Stimulated activated naive CD8-positive, alpha-beta T cell treated with anti-CD3 and anti-CD28 coated beads, Interleukin-15, amount 100 ng/mL, for 72 hours (primary cell): Measurements from ENCODE around the gene RIMS1.

ENCODE experiments used
- ATAC-seq: fragments of 150-1000 bp; cut with Tn5 transposase; 2 replicates; pipeline ENCODE4 v1.10.0; 2021; ENCODE audit warnings: mild to moderate bottlenecking, moderate library complexity
- DNase-seq, 2 donors: peaks; one replicate each; pipeline ENCODE4 v3.0.0; 2021 to 2022
- H3K27ac Mint-ChIP-seq, 2 donors: one replicate each; pipeline ENCODE4 v1.8.0; 2022; ENCODE audit warnings: mild to moderate bottlenecking in 2 of 2, mixed read lengths in 2 of 2, moderate library complexity in 2 of 2
- H3K27me3 Mint-ChIP-seq: one replicate; pipeline ENCODE4 v1.8.0; 2022; ENCODE audit warnings: mixed read lengths
- H3K4me1 Mint-ChIP-seq: one replicate; pipeline ENCODE4 v1.8.0; 2022; ENCODE audit warnings: mild to moderate bottlenecking, mixed read lengths
- H3K4me3 Mint-ChIP-seq, 2 donors: one replicate each; pipeline ENCODE4 v1.8.0; 2022; ENCODE audit warnings: mild to moderate bottlenecking in 2 of 2, mixed read lengths in 2 of 2, moderate library complexity in 1 of 2
- H3K9me3 Mint-ChIP-seq, 2 donors: one replicate each; pipeline ENCODE4 v1.8.0; 2022; ENCODE audit warnings: mixed read lengths in 2 of 2

RIMS1 gene

GRCh38 chr6:71886184-71887005, at the start of gene RIMS1:
Gene RIMS1 (plus strand): TSS chr6:71886550. CDS start chr6:71887024, 474 bp downstream.
- Mint-ChIP-seq H3K4me1 (peaks cover 14% of the 10 kb centered on the region), H3K4me3 (peak within 1 kb of the TSS; percentile 60 to 80), H3K9me3 (peaks cover 0 to 6% of the 10 kb centered on the region in 2 donors), H3K27me3 (peaks cover 63% of the 10 kb centered on the region), H3K27ac (no peak within 1 kb of the TSS)
- DNase-seq: peak in 1 of 2 donors; percentile 16
- ATAC-seq: peak; percentile 64

- ATAC-seq (no peak), DNase-seq (no peak)
- H3K4me1 Mint-ChIP-seq: no peaks in the 10 kb centered on the region
- no peaks in the 10 kb centered on the region for H3K27me3 Mint-ChIP-seq
- no peak overlapping the region for H3K4me3 Mint-ChIP-seq
- H3K27ac Mint-ChIP-seq: no peak overlapping the region
- peaks cover 7 to 10% of the 10 kb centered on the region in 2 donors for H3K9me3 Mint-ChIP-seq
Observed at GRCh38 chr6:71851214-71851613, 35.1 kb upstream of the RIMS1 start.

- Mint-ChIP-seq H3K27me3 (no peaks in the 10 kb centered on the region), H3K27ac (no peak overlapping the region), H3K9me3 (peaks cover 7% of the 10 kb centered on the region in 2 donors), H3K4me1 (no peaks in the 10 kb centered on the region), H3K4me3 (no peak overlapping the region)
- DNase-seq: no peak
- no peak for ATAC-seq
Observed at GRCh38 chr6:71852948-71853347, 33.4 kb upstream of the RIMS1 start.

GRCh38 chr6:71855406-71855805, 30.9 kb upstream of the RIMS1 start:
- Mint-ChIP-seq H3K9me3 (peaks cover 4 to 7% of the 10 kb centered on the region in 2 donors), H3K27ac (no peak overlapping the region), H3K4me1 (no peaks in the 10 kb centered on the region), H3K4me3 (no peak overlapping the region), H3K27me3 (no peaks in the 10 kb centered on the region)
- DNase-seq (no peak), ATAC-seq (no peak)

- H3K4me1 Mint-ChIP-seq: no peaks in the 10 kb centered on the region
- no peak overlapping the region for H3K4me3 Mint-ChIP-seq
- no peak overlapping the region for H3K27ac Mint-ChIP-seq
- DNase-seq: no peak
- H3K9me3 Mint-ChIP-seq: peaks cover 7 to 11% of the 10 kb centered on the region in 2 donors
- no peak for ATAC-seq
- peaks cover 5% of the 10 kb centered on the region for H3K27me3 Mint-ChIP-seq
Observed at GRCh38 chr6:71879016-71879415, 7.3 kb upstream of the RIMS1 start.

GRCh38 chr6:71887006-71887743, 825 bp downstream of the RIMS1 start:
- DNase-seq: no peak
- peaks cover 14% of the 10 kb centered on the region for H3K4me1 Mint-ChIP-seq
- ATAC-seq: peak; percentile 52
- peak overlapping the region in 1 of 2 donors; percentile 65 for H3K4me3 Mint-ChIP-seq
- peaks cover 63% of the 10 kb centered on the region for H3K27me3 Mint-ChIP-seq
- peaks cover 0 to 6% of the 10 kb centered on the region in 2 donors for H3K9me3 Mint-ChIP-seq
- H3K27ac Mint-ChIP-seq: no peak overlapping the region

GRCh38 chr6:71887744-71888230, 1.4 kb downstream of the RIMS1 start:
- H3K9me3 Mint-ChIP-seq: peaks cover 0 to 6% of the 10 kb centered on the region in 2 donors
- no peak overlapping the region for H3K4me3 Mint-ChIP-seq
- H3K27ac Mint-ChIP-seq: no peak overlapping the region
- no peak for ATAC-seq
- no peak for DNase-seq
- H3K4me1 Mint-ChIP-seq: peaks cover 14% of the 10 kb centered on the region
- H3K27me3 Mint-ChIP-seq: peaks cover 63% of the 10 kb centered on the region

GRCh38 chr6:71888756-71889340, 2.5 kb downstream of the RIMS1 start:
- peaks cover 59% of the 10 kb centered on the region for H3K27me3 Mint-ChIP-seq
- H3K27ac Mint-ChIP-seq: peak overlapping the region in 1 of 2 donors; percentile 9
- H3K4me1 Mint-ChIP-seq: peaks cover 14% of the 10 kb centered on the region
- ATAC-seq: no peak
- H3K9me3 Mint-ChIP-seq: peaks cover 0 to 6% of the 10 kb centered on the region in 2 donors
- H3K4me3 Mint-ChIP-seq: no peak overlapping the region
- no peak for DNase-seq

GRCh38 chr6:71889366-71889765, 3.0 kb downstream of the RIMS1 start:
- Mint-ChIP-seq H3K9me3 (peaks cover 0 to 6% of the 10 kb centered on the region in 2 donors), H3K4me3 (no peak overlapping the region), H3K27ac (no peak overlapping the region), H3K27me3 (peaks cover 54% of the 10 kb centered on the region), H3K4me1 (peaks cover 14% of the 10 kb centered on the region)
- ATAC-seq: no peak
- no peak for DNase-seq

GRCh38 chr6:71892641-71893040, 6.3 kb downstream of the RIMS1 start:
- no peak for DNase-seq
- peak overlapping the region in 1 of 2 donors; percentile 54 for H3K27ac Mint-ChIP-seq
- peaks cover 5 to 8% of the 10 kb centered on the region in 2 donors for H3K9me3 Mint-ChIP-seq
- H3K4me3 Mint-ChIP-seq: no peak overlapping the region
- H3K4me1 Mint-ChIP-seq: no peaks in the 10 kb centered on the region
- no peak for ATAC-seq
- peaks cover 21% of the 10 kb centered on the region for H3K27me3 Mint-ChIP-seq

- Mint-ChIP-seq H3K9me3 (peaks cover 5 to 8% of the 10 kb centered on the region in 2 donors), H3K27ac (no peak overlapping the region), H3K4me3 (no peak overlapping the region), H3K4me1 (no peaks in the 10 kb centered on the region), H3K27me3 (no peaks in the 10 kb centered on the region)
- DNase-seq (no peak), ATAC-seq (no peak)
Observed at GRCh38 chr6:71900642-71901041, 14.3 kb downstream of the RIMS1 start.

- H3K4me3 Mint-ChIP-seq: no peak overlapping the region
- ATAC-seq: no peak
- no peaks in the 10 kb centered on the region for H3K27me3 Mint-ChIP-seq
- H3K27ac Mint-ChIP-seq: no peak overlapping the region
- no peak for DNase-seq
- H3K4me1 Mint-ChIP-seq: no peaks in the 10 kb centered on the region
- peaks cover 0 to under 1% of the 10 kb centered on the region in 2 donors for H3K9me3 Mint-ChIP-seq
Observed at GRCh38 chr6:71902261-71902660, 15.9 kb downstream of the RIMS1 start.

GRCh38 chr6:71906813-71907212, 20.5 kb downstream of the RIMS1 start:
- Mint-ChIP-seq H3K4me3 (no peak overlapping the region), H3K27ac (no peak overlapping the region), H3K9me3 (no peaks in the 10 kb centered on the region), H3K4me1 (no peaks in the 10 kb centered on the region), H3K27me3 (no peaks in the 10 kb centered on the region)
- ATAC-seq (no peak), DNase-seq (no peak)

GRCh38 chr6:71908162-71908765, 21.9 kb downstream of the RIMS1 start:
- DNase-seq: no peak
- H3K4me1 Mint-ChIP-seq: no peaks in the 10 kb centered on the region
- no peak overlapping the region for H3K27ac Mint-ChIP-seq
- no peaks in the 10 kb centered on the region for H3K9me3 Mint-ChIP-seq
- ATAC-seq: no peak
- H3K27me3 Mint-ChIP-seq: no peaks in the 10 kb centered on the region
- no peak overlapping the region for H3K4me3 Mint-ChIP-seq

GRCh38 chr6:71913444-71914234, 27.3 kb downstream of the RIMS1 start:
- no peaks in the 10 kb centered on the region for H3K27me3 Mint-ChIP-seq
- ATAC-seq (no peak), DNase-seq (no peak)
- H3K9me3 Mint-ChIP-seq: no peaks in the 10 kb centered on the region
- H3K27ac Mint-ChIP-seq: no peak overlapping the region
- H3K4me1 Mint-ChIP-seq: no peaks in the 10 kb centered on the region
- no peak overlapping the region for H3K4me3 Mint-ChIP-seq
